ENCODE results near the gene GRK1.

GRK1 gene

DNA sequence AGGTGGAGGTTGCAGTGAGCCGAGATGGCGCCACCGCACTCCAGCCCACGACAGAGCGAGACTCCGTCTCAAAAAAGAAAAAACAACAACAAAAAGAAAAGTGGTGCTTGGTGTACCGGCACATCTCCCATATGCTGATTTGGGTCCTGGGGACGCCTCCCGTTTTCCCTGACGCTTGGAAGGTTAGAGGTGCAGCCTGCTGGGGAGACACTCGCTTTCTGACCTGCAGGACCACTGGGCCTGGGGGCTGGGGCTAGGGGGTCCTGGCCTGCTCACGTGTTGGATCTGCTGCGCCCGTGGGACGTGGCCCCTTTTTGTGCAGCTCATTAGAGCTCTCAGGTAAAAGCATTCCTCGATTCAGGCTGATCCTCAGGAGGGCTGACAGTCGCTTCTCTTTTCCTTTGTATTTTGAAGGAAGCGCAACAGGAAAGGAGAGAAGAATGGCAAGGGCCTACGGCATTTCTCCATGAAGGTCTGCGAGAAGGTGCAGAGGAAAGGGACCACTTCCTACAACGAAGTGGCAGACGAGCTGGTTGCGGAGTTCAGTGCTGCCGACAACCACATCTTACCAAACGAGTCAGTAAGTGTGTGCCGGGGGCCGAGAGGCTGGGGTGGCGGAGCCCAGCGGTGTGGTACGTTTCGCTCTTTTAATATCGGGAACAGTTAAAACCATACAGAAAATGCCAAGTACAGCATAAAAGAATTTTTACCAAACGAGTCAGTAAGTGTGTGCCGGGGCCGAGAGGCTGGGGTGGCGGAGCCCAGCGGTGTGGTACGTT is 34.1 kb upstream of the GRK1 start:
- DNase-seq (ENCODE audit: low read depth in 2 of 2) = no peak

DNA sequence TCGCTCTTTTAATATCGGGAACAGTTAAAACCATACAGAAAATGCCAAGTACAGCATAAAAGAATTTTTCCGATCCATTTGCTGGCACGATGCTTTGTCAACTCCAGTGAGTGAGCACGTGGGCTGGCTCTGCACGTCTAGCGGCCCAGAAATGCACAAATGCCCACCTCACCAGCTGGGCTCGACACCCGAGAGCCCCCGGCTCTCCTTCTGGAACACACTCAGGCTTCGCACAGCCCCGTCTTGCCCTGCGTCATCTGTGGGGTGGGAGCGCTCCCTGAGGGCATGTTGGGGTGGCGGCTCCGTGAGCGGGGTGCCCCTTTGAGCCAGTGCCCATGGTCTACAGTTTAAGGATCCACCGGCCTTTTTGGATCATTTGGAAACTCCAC is 33.5 kb upstream of the GRK1 start:
- no peak for DNase-seq (ENCODE audit: low read depth in 2 of 2)

DNA sequence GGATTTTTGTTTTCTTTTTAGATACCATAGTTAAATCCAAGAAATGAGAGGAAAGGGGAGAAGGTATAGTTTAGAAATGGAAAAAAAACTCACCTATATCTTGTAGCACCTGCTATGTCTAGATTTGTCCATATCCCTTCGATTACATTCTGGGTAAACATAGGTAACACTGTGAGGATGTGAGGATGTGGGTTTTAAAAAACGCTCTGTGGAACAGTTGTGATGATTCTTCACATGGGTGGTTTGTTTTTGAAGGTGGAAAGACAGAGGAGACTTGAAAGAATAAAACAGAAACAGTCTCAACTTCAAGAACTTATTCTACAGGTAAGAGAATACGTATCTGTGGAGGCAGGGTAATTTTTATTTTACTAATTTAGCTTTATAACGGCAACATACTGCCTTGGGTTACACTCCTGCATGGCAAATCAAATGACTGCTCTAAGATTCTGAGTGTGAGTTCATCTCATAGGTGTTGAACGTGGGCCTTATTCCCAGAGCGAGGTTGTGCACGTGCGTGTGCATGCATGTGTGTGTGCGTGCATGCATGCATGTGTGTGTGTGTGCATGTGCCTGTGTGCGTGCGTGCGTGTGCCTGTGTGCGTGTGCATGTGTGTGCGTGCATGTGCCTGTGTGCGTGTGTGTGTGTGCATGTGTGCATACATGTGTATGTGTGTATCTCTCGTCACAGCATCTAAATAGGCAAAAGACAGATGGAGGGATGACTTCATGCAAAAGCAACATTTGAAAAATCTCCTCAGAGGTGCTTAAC is 32.6 kb upstream of the GRK1 start:
- no peak for DNase-seq (ENCODE audit: low read depth in 2 of 2)

DNA sequence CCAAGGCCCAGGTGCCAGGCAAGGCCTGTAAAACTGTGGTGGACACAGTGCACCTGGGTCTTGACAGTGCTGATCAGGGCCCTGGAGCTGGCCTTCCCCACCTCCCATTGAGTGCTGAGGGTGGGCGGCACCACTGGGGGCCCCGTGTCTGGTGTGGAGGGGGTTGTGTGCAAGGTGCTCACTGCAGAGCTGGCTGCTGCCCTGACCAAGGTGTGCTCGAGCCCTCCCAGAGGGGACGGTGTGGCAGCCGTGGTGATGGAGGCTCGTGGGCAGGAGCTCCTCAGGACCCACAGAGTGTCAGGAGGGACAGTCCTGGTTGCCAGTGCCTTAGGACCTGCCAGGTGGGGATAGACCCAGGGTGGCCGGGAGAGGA is 32.0 kb upstream of the GRK1 start:
- DNase-seq (ENCODE audit: low read depth in 2 of 2) = no peak

DNA sequence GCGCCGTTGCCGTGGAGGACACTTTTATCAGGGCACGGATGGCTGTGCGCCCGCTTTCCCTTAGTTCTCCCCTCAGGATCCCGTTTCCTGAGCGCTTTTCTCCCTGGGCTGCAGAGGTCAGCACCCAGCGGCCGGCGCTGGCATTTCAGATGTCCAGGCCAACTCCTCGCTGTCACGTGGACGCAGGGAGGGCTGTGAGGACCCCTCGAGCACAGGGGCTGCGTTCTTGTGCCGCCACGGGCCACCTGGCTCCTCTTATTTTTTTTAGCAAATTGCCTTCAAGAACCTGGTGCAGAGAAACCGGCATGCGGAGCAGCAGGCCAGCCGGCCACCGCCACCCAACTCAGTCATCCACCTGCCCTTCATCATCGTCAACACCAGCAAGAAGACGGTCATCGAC is 31.3 kb upstream of the GRK1 start:
- no peak for DNase-seq (ENCODE audit: low read depth in 2 of 2)

DNA sequence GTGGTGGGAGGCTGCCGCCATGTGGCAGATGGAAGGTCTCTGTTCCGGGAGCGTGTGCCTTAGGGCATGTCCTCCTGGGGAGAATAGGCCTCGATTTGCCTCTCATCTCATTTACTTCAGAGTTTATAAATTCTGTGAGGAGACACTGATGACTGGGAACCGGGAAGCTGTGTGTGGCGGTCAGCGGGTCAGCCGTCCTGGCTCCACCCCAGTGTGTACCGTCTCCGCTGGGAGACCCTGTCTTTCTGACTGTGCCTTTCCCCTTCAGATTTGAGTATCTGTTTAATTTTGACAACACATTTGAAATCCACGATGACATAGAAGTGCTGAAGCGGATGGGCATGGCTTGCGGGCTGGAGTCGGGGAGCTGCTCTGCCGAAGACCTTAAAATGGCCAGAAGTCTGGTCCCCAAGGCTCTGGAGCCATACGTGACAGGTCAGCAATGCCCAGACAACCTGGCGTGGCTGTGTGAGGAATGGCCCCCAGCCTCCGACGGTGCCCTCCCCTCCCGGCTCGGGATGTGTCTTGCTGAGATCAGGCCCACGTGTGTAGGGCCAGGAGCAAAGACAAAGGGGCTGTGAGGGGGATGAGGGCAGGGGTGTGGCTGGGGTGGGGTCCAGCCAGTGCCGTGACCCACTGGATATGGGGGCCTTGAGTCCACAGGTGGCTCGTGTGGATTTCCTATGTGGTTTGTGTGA is 30.6 kb upstream of the GRK1 start:
- DNase-seq (ENCODE audit: low read depth in 2 of 2) = no peak

DNA sequence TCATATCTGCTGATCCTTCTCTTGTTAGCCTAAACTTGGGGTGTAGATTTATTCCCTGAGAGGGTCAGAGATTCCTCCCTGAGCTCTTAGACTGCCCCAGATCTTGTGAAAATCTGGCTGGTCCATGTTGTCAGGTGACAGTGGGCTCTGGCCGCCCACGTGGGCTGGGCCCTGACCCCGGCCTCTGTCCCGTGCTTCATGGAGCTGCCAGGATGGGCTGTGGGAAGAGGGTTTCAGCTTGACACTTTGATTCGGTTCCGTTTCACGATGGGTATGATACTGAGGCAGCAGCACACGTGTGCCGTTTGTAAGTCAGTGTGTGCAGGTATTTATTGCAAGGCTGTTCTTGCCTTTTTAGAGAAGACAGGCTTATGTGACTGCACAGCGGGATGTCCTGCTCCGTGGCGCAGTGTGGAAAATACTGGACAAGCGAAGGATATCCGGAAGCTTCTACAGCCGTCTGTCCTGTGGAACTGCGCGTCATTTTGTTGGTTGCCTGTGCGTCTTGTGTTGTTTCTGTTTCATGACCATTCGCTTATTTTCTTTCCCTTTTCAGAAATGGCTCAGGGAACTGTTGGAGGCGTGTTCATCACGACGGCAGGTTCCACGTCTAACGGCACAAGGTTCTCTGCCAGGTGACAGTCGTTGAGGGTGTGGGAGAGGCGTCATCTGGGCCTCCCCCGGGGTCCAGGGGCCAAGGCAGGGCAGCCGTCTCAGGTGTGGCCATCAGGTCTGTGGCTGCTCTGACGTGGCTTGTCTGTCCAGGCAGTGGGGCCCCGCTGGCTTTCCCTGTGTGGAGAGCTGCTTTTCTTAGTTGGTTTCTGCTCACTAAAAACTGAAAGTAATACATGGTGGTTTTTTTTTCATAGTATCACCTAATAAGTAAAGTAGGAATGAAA is 29.5 kb upstream of the GRK1 start:
- DNase-seq (ENCODE audit: low read depth in 2 of 2) = no peak

DNA sequence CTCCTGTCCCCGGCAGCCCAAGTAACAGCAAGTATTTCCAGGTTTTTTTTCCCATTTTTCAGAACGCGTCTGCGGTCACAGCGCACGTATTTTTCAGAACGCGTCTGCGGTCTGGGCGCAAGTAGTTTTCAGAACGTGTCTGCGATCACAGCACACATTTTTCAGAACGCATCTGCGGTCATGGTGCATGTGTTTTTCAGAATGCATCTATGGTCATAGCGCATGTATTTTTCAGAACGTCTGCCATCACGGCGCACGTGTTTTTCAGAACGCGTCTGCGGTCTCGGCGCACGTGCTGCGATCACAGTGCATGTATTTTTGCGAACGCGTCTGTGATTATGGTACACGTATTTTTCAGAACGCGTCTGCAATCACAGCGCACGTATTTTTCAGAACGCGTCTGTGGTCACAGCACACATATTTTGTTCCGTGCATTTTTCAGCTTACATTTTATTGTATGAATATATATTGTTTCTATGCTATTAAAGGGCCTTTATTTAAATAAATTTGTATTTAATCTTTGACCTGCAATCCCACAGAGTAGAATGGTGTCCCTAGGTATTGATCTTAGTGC is 28.8 kb upstream of the GRK1 start:
- no peak for DNase-seq (ENCODE audit: low read depth in 2 of 2)

DNA sequence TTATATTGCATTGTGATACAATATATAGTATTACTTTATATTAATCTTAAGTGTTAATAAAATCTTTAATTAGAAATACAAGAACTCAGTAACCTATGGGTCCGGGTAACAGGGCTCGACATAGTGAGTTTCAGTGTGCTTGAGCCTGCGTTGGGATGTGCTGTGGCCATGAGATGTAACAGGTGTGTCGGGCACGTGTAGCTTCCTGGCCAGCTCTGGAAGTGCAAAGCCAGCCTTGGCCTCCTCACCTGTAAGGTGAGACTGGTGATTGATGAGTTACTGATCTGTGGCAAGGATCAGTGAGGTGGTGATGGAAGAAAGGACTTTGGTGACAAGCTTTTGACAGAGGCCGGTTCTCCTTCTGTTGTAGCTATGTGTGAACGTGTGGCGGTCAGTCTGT is 28.2 kb upstream of the GRK1 start:
- DNase-seq (ENCODE audit: low read depth in 2 of 2) = no peak

DNA sequence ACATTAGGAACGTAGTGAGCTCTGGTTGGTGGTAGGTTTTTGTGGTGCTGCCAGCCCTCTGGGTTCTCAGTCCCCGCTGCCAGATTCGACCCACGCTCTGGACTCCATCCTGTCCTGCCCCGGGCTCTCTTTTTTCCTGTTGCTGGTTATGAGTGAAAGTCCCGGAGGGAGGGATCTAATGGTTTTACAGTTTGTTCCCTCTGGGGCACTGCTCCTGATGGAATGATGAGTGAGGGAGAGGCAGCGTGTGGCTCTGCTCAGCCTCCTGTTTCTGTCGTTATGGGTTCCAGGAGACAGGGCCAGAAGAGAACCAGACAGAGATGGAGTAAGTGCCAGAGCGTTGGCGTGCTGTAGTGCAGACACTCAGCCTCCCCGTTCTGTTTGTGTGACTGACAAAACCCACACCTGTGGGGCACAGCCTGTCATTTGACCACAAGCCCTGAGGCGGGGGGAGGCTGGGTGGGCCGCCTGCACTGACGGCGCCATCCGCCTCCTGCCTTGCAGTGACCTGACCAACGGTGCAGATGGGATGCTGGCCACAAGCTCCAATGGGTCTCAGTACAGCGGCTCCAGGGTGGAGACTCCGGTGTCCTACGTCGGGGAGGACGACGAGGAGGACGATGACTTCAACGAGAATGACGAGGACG is 27.3 kb upstream of the GRK1 start:
- no peak for DNase-seq (ENCODE audit: low read depth in 2 of 2)

DNA sequence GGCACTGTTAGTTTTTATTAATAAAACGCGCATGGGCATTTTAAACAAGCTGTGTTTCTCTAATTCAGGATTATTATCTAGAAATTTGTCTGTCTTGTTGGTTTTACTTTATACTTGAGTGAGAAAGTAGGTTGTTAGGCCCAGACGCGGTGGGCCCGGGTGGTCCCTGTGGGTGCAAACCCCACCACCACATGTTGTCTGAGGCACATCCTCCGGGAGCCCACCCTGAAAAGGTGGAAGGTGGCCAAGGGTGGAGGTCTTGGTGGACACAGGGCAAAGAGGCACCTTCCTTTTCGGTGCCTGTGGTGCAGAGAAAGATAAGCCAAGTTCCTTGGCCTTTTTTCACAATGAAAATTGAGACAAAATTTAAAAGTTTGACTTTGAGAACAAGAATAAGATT is 25.6 kb upstream of the GRK1 start:
- DNase-seq (ENCODE audit: low read depth in 2 of 2) = no peak

DNA sequence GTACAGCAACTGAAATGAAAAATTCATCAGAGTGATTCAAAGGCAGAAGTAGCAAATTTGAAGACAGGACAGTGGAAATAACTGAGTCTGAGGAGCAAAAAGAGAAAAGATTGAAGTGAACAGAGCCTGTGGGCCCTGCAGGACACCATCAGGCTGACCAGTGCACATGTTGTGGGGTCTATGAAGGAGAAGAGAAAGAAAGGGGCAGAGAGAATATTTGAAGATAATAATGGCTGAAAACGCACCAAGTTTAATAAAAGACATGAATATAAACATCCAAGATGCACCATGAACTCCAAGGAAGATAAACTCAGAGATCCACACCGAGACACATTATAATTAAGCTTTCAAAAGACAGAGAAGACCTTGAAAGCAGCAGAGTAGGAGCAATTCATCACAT is 24.5 kb upstream of the GRK1 start:
- no peak for DNase-seq (ENCODE audit: low read depth in 2 of 2)

DNA sequence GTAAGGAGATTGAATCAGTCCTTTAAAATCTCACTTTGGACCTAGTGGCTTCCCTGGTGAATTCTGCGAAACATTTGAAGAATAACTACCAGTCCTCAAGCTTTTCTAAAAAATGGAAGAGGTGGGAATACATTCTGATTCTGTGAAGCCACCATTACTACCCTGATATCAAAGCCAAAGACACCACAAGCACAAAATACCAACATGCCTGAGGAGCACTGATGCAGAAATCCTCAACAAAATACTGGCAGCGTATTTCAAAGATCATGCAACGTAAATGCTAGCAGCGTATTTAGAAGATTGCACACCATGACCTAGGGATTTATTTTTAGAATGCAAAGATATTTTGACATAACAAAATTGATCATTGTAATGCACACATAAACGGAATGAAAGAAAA is 23.4 kb upstream of the GRK1 start:
- DNase-seq (ENCODE audit: low read depth in 2 of 2) = no peak

DNA sequence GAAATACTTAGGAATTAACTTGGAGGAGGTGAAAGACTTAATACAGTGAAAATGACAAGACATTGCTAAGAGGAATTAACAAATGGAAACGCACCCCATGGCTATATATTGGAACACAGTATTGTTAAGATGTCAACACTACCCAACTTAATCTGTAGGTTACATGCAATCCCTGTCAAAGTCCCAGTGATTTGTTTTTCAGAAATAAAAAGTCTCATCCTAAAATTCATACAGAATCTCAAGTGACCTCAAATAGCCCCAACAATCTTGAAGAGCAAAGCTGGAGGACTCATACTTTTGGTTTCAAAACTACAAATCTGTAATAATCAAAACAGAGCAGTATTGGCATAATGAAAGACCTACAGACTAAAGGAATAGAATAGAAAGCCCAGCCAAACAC is 22.2 kb upstream of the GRK1 start:
- DNase-seq (ENCODE audit: low read depth in 2 of 2) = no peak

DNA sequence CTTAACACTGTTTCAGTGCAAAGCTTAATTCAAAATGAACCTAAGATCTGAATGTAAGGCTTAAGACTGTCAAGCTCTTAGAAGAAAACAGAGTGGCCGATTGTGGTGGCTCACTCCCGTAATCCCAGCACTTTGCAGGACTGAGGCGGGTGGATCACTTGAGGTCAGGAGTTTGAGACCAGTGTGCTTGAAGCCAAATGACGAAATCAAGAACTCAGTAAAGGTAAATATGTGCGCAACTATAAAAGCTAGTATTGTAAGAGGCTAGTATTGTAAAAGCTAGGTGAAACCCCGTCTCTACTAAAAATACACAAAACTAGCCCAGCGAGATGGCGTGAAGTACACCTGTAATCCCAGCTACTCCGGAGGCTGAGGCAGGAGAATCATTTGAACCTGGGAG is 21.7 kb upstream of the GRK1 start:
- DNase-seq (ENCODE audit: low read depth in 2 of 2) = no peak

DNA sequence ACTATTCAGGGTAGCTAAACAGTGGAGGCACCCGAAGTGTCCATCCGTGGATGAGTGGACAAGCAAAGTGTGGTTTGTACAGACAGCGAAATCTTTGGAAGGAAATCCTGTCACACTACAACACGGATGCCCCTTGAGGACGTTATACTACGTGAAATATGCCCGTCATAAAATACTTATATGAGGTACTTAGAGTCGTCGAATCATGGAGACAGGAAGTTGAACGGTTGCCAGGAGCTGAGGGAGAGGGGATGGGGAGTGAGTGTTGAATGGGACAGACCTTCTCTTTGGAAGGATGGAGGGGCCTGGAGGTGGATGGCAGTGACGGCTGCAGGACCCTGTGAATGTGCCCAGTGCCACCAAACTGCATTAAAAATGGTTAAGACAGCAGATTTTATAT is 20.6 kb upstream of the GRK1 start:
- DNase-seq (ENCODE audit: low read depth in 2 of 2) = no peak

DNA sequence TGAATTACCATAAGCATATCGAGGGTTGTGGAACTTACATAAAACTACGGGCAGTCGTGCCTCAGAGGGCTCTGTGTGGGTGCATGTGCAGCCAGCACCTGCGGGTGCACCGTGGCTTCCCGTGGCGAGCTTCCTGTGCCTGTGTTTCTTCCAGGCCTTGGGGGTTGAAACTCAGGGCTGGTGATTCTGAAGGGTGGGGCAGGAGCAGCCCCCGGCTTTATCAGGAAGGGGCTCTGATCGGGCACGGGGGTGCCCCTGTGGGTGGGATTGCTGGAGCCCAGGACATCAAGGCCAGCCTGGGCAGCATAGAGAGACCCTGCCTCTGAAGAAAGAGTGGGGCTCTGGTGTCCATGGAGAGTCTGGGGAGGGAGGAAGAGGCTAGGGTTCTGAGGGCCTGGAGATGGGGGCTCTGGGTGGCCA is 20.1 kb upstream of the GRK1 start:
- no peak for DNase-seq (ENCODE audit: low read depth in 2 of 2)

DNA sequence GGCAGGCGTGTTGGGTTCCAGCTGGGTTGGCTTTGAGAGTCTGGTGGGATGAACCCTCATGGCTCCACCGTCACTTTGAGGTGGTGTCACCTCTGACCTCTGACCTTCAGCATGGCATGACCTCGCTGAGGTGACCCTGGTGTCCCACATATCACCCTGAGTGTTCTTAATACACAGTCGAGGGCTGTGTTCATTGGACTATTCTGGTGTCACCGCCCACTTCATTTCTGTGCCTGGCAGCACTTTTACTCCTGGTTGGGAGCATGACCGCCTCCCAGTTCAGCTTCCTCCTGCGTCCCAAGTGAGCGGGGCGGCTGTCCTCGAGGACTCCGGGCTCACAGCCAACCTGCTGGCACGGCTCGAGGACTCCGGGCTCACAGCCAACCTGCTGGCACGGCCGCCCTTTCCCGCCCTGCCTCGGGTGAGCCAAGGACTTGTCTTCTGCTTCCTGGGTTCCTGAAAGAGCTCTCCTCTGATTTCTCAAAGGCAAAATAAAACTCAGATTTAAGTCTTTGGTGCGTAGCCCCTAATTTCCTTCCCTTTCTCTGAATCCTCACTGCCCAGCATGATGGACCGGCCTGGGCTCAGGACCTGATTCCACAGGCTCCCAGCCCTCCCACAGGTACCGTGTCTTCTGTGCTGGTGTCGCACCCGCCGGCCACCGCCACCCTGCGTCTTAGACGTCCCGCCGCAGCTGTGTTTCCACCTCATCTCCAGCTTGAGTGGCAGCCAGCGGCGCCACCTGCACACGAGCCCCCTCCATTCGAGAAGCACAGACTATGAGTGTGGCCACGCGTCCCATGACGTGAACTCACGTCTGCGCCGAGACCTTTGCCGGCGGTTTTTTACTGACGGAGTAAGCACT is 19.4 kb upstream of the GRK1 start:
- DNase-seq (ENCODE audit: low read depth in 2 of 2) = no peak

DNA sequence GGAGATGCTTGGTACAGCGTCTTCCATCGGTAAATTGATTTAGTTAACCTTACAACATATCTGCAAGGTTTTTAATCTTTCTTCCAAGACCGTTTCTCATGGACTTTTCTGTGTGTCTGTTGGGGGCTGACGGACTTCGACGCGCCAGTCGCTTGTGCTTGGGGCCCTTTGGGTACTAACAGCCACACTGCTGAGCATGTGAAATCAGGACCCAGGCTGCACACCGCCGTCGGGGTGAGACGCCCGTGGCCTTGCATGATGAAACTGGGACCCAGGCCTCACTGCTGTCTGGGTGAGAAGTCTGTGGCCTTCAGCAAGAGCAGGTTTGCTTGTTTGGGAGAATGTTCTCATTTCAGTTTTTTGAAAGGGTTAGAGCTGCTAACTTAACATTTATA is 18.8 kb upstream of the GRK1 start:
- no peak for DNase-seq (ENCODE audit: low read depth in 2 of 2)

DNA sequence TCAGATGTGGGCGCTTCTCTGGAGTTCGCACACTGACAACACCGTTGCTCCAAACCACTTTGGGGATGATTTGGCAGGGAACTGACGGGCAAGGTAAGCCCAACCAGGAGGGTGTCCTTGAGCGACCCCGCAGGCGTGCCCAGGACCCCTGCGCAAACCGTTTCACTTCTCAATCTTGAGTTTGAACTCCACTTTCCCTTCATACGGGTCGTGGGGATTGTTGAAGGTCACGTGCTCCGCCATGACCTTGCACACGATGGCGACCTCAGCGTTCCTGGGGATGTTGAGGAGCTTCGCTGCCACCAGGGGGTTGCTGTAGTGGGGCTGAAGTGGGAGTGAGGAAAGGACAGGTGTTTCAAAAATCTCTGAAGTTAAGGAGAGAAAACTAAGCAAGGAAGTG is 17.8 kb upstream of the GRK1 start:
- DNase-seq (ENCODE audit: low read depth in 2 of 2) = no peak
